HG03175 (cell line): ENCODE results near the gene TAF11.
"Not testable (repeated sequence)": the region's sequence is repeated elsewhere in the genome, so short reads cannot be mapped to it uniquely, and the experiment has no call there.

Source experiments
- ATAC-seq: cut with Tn5 transposase; IDR thresholded peaks from one replicate; pipeline ENCODE4 v1.9.1; 2021; ENCODE audit warnings: mild to moderate bottlenecking, moderate library complexity; ENCODE audit not compliant: unreplicated experiment

TAF11 gene

GRCh38 chr6:34867484-34867883 lies 20.4 kb downstream of the TAF11 start:
- no peak for ATAC-seq

GRCh38 chr6:34866509-34866908 lies 21.3 kb downstream of the TAF11 start:
- no peak for ATAC-seq

GRCh38 chr6:34865107-34865506 lies 22.7 kb downstream of the TAF11 start:
- ATAC-seq, result no peak

GRCh38 chr6:34864007-34864406 lies 23.8 kb downstream of the TAF11 start:
- ATAC-seq, result no peak

GRCh38 chr6:34860776-34861175 lies 27.1 kb downstream of the TAF11 start:
- ATAC-seq, result no peak

- ATAC-seq, result no peak
These were observed 27.9 kb downstream of the TAF11 start for GRCh38 chr6:34859951-34860350.

- no peak for ATAC-seq
These were observed 29.2 kb downstream of the TAF11 start for GRCh38 chr6:34858681-34859080.

- no peak for ATAC-seq
These were observed 32.4 kb downstream of the TAF11 start for GRCh38 chr6:34855463-34855862.

- ATAC-seq, result no peak
These were observed 35.3 kb downstream of the TAF11 start for GRCh38 chr6:34852406-34853085.

- ATAC-seq, result no peak
These were observed 36.5 kb downstream of the TAF11 start for GRCh38 chr6:34851361-34851760.

- not testable (repeated sequence) for ATAC-seq
These were observed 38.8 kb downstream of the TAF11 start for GRCh38 chr6:34849066-34849465.

GRCh38 chr6:34839666-34840352 lies 48.0 kb downstream of the TAF11 start:
- ATAC-seq, result no peak

GRCh38 chr6:34837528-34837927 lies 50.3 kb downstream of the TAF11 start:
- no peak for ATAC-seq

GRCh38 chr6:34836451-34836850 lies 51.4 kb downstream of the TAF11 start:
- no peak for ATAC-seq

GRCh38 chr6:34836008-34836407 lies 51.8 kb downstream of the TAF11 start:
- ATAC-seq, result no peak

- ATAC-seq, result no peak
These were observed 52.9 kb downstream of the TAF11 start for GRCh38 chr6:34834789-34835518.

- ATAC-seq, result no peak
These were observed 54.9 kb downstream of the TAF11 start for GRCh38 chr6:34832942-34833341.

- no peak for ATAC-seq
These were observed 58.7 kb downstream of the TAF11 start for GRCh38 chr6:34829137-34829536.
